Occipital lobe (tissue), 2 donors: Measurements from ENCODE around the gene ADAMTS18. TPM values are rescaled to one million over a fixed set of nuclear protein-coding genes. Genes with fewer than 3 reads are reported as not detected.

Source experiments
- DNase-seq: peaks from one replicate; lab custom pipeline; 2025; lab: John Stamatoyannopoulos, UW
- total RNA-seq: library from RNA; depleted of rRNA; stranded (reverse); fragments of >200 nt; gene quantifications from one replicate; pipeline ENCODE4 v1.2.3, GENCODE V29; 2014

ADAMTS18 gene
- total RNA-seq, 1 donor from 2014 or later, result 0.31 TPM

DNA sequence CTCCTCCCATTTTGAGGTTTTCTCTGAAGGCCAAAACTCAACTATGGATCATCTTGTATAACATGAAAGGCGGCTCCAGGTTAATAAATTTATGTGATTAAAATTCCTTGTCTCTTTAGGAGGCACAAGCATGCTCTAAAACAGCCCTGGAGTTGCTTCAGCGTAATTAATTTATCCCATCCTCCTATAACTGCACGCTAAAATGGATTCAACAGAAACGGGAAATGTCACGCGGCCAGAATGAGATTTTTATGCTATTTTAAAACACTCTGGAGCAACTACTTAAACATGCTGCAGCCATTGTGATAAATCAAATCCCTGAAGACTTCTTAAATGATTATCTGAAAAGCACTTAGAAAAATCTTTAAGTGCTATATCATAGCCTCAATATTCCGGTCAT lies 106.6 kb downstream of the ADAMTS18 start:
- no peak for DNase-seq

DNA sequence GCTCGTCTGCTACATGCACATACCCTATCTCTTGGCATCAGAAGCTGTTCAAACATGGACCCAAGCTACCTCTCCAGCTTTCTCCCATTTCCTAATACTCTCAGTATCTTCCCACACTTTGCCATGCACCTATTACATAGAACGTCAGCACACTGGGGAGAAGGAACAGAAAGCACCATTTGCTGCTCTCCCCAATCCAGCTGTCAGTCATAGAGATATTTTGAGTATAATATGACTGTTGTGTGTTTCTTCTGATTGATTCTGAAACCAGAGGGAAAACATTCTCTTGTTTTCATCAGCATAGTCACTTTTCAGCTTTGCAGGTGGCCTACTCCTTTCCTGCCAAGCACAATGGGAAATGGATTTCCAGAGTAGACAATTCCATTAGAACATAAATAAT lies 107.1 kb downstream of the ADAMTS18 start:
- no peak for DNase-seq

DNA sequence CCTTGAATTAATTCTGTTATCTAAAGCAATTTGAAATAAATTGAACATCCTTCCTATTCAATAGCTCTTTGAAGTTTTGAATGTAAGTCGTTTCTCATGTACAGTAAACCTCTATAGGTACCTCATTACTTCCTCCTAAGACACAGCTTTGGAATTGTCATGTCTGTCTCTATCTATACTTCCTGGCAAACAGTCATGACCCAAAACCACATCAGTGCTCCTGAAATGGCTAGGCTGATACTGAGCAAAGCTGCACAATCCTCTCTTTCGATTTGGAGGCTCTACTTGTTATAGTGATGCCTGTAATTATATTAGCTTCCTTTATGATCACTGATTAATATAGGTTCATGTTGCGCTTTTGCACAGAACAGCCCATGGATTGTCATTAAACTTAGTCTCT lies 110.1 kb downstream of the ADAMTS18 start:
- no peak for DNase-seq

DNA sequence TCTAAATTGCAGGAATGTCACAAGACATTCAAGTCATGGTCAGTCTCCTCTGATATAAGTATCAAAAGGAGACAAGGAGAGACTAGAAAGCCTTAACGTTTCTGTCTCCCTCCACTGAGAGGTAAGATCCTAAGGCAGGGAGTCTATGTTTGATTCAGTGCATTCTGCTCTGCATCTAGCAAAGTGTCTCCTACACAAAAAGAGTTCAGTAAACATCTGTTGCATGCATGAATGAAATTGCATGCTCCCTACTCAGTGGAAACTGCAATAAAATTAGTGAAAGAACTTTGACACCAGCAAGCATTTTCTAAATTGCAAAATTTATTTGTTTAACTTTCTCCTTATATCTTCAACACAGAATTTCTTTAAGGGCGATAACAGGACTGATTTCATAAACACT lies 111.1 kb downstream of the ADAMTS18 start:
- no peak for DNase-seq

DNA sequence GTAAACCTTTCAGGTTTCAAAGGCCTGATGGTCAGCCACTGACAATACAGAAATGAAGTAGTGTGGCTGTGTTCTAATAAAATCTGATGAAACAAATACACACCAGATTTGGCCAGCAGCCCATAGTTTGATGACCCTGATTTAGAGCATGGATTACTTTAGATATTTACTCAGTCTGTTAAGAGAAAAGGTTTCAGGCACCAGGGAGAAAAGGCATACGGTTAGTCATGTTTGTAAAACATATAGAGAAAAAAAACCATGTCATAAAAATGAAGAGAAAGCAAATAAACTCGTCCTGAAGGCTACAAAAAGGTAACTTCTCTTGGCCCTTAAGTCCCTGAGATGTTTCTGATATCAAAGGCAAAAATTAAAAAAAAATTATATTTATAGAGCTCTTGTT lies 112.1 kb downstream of the ADAMTS18 start:
- no peak for DNase-seq

DNA sequence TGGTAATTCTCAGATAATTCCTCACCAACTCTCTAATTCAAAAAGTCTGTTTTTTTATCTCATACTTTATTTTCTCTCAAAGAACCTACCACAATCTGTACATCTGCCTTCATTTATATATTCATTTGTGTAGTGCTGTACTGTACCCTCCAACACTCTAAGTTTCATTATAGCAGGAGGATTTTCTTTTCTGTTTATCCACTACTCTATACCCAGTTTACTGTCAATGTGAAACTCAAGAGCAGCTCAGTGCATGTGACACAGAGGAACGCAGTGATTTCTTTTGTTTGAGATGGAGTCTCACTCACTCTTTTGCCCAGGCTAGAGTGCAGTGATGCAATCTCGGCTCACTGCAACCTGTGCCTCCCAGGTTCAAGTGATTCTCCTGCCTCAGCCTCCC lies 117.8 kb downstream of the ADAMTS18 start:
- no peak for DNase-seq

DNA sequence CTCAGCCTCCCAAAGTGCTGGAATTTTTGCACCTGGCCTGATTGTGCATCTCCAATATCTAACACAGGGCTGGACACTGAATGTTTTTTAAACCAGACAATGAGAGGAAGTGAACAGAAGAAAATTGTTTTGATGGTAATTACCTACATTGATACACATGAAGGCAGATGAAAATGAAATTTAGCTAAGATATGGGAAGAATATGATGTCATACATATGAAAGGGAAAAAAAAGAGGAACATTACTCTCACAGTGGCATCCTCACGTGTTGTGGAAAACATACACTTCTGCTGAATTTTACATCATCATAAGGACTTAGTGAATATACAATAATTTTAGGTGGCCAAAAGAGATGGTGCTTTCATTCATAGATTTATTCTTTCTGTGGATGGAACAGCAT lies 124.0 kb downstream of the ADAMTS18 start:
- DNase-seq, result no peak

DNA sequence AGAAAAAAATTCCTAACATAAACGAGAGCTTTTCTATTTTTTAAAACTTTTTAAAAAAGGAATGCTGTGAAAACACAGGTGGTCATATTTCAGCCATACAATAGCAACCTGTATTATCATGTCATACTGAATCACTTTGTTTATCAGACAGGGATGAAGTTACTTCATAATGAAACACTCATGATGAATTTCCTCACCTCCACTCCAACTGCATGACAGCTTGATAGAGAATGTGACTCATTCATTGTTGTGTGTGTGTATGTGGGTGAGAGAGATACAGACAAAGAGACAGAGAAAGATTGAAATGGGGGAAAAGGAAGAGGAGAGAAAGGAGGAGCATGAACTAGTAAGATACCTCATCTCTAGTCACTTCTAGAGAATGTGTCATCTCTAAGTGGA lies 126.7 kb downstream of the ADAMTS18 start:
- DNase-seq, result no peak

DNA sequence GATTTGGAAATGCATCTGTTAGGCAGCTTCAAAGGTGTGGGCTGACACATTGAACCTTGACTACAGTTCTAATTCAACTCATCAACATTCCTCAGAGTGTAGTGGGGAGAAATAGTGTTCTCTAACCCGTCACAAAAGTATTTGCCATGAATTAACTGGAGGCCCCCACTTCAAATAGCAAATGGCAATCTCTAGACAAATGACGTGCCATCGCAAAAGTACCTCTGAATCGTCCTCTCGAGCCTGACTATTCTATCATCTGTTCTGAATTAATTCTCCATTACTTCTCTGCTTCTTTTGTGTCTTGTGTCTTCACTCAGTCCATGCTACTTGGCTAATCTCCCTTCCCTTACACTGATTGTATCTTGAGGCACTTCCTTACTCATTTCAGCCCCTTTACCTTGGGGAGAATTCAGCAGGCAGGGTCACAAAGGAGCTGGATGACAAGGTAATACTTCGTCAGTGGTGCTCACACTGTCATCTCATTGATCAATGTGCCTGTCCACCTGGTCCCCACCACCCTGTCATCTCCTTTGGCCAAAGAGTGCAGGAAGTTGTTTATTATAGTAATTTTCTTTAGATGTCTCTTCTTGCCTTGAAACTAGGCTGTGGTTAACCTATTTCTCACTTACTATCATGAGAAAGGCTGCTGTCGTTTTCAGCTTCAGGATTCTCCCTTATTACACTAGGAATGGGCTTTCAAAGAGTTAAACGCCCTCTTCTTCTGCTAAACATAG lies 127.2 kb downstream of the ADAMTS18 start:
- no peak for DNase-seq

DNA sequence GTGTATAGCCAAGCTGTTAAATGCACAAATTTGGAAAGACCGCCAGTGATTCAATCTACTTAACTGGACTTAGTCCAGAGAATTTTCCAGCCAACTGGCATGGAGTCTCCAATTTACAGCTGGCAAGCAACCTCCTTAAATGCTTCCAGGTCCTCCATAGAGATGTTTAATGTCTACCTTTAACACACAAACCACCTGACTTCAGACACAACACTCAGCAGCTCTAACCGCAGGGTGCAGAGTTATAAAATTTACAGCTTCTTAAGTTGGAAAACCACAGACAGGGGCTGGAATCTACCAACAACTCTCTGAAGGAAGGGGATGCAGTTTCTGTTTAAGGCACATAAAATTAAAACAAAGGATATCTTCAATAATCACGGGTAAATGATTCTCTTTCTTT lies 128.8 kb downstream of the ADAMTS18 start:
- DNase-seq, result no peak

DNA sequence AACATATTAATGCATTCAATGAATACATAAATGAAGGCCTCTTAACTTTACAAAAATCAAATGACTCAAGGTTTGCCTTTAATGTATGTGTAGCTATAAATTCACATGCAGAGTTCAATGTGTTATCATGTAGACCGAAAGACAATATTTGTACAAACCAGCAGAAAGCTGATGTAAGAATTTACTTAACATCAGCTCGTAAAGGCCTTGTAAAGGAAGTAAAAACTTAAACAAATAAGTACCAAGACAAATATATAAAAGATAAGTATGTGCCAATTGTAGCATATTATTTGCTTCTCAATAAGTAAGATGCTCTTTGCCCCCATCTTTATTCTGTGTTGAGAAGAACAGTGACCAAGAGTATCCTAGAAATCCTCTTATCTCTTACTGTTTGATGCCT lies 130.0 kb downstream of the ADAMTS18 start:
- no peak for DNase-seq

DNA sequence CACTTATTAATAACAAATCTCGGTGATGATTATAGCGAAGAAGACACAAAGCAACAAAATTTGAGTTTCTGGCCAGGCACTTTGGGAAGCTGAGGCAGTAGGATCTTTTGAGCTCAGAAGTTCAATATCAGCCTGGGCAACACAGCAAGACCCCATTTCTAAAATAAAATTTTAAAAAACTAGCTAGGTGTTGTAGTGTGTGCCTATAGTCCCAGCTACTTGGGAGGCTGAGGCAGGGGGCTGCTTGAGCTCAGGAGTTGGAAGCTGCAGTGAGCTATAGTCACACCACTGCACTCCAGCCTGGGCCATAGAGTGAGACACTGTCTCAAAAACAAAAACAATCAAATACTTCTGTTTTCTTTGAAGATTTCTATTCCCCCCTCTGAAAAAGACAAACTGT lies 130.7 kb downstream of the ADAMTS18 start:
- DNase-seq, result no peak

DNA sequence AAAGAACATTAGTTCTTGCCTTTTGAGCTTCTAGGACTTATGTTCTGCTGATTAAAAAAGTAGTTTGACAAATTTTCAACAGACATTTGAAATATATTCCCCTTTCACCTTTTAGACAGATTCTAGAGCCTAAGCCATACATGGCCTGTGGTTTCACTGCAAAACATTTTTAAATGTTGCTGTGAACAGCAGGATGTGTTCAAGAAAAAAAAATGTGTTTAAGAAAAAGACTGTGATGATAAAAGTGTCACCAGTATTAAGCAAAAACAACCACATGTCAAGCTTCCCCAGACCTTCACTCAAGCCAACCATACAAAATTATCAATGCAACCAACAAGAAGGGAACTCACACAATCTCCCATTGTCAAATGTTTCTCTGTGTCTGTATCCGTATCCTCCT lies 132.2 kb downstream of the ADAMTS18 start:
- no peak for DNase-seq

DNA sequence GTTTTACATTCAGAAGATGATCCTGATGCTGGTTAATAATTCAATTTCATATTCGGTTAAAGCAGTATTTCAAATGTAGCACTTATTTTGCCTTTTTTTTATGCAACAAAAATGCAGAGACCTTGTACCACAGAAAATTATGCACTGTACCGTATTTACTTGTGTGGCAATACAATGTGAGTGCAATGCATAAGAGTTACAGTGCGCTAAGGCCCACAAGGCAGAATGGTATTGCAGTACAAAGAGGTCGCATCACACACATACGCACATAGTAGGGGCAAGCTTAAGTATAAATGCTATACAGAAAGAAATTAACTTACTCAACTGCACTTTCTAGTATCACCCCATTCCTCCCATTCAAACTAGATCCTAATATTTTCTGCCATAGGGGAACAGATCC lies 132.6 kb downstream of the ADAMTS18 start:
- no peak for DNase-seq

DNA sequence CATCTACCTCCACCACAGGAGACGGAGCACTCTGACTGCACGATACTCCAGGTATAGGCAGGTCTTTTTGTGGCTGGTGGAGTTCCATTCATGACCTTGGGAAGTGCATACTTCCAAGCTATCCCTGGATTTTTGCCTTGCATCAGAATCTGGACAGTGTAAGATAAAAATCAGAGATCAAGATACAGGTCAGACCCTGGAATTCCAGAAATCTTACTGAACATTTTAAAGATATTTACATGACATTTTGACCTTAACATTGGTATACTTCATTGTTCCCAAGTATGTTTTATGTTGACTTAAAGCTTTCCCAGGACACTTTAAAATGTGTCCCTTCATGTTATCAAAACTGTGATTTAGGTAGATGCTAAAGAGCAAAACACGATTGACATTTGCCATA lies 134.6 kb downstream of the ADAMTS18 start:
- no peak for DNase-seq

DNA sequence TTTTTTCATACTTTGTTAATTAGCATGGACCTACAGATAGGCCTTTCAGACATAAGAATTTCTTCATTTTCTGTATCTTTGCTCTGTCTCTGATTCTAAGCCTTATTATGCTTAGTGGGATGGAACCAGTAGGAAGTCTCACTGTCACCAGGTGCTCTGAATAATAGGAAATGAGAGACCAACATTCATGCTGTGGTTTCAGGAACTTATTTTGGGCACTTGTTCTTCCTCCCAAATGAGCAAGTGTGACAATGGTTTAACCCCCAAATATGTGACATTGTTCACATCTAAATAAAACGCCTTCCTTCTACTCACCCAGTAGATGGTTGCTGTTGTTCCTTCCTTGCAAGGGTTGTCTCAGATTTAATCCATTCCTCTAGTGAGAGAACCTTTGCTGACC lies 135.4 kb downstream of the ADAMTS18 start:
- DNase-seq, result no peak

DNA sequence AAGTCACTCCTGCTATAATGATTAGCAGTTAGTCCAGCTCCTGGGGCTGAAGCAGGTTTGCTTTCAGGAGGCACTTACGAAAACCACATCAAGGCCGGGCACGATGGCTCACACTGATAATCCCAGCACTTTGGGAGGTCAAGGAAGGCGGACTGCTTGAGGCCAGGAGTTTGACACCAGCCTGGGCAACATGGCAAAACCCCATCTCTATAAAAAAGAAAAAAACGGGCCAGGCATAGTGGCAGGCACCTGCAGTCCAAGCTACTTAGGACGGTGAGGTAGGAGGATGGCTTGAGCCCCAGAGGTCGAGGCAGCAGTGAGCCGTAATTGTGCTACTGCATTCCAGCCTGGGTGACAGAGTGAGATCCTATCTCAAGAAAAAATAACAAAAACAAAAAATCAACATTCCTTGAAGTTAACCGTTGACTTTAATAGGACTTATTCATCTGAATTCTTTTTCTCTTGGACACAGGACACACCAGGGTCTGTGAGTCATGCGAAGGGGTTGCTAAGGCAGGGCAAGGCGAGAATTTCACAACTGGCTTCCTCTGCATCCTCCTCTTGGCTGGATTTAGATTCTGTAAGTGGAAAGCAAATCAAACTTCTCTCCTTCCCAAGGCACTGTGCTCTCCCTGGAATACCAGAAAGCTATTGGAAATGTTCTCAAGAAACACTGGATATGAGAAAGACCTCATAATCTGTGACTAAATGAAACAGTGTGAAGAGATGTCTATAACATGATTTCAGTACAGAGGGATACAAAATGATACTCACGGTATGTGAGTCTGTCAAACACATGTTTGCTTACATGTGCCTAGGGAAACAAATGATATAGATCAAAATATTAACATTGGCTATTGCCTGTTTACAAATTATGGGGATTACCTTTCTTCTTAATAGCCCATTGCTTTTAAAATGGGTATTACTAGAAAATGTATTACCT lies 136.1 kb downstream of the ADAMTS18 start:
- DNase-seq, result no peak

DNA sequence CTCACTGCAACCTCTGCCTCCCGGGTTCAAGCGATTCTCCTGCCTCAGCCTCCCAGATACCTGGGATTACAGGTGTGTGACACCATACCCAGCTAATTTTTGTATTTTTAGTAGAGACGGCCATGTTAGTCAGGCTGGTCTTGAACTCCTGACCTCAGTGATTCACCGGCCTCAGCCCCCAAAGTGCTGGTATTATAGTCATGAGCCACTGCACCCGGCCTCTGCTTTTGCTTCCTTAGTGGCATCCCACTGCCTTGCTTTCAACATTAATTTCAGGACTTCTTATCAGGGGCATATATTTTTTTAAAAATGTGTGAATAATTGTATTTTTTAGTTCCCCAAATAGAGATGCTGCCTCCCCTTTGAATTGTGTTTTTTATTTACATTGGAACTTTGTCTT lies 136.8 kb downstream of the ADAMTS18 start:
- DNase-seq, result no peak

DNA sequence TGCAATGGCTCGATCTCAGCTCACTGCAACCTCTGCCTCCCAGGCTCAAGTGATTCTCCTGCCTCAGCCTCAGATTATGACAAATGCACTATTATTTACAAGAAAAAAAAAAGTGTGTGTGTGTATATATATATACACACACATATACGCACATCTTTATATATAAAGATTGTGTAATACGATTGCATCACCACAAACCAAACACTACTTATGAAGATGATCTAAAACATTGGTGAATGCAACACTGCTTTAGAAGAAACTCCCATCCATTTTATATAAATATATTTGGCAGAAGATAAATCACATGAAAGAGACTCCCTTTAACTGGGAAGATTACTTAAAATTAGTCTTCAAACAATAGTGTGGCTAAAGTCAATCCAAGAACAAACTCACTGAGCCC lies 138.9 kb downstream of the ADAMTS18 start:
- no peak for DNase-seq

DNA sequence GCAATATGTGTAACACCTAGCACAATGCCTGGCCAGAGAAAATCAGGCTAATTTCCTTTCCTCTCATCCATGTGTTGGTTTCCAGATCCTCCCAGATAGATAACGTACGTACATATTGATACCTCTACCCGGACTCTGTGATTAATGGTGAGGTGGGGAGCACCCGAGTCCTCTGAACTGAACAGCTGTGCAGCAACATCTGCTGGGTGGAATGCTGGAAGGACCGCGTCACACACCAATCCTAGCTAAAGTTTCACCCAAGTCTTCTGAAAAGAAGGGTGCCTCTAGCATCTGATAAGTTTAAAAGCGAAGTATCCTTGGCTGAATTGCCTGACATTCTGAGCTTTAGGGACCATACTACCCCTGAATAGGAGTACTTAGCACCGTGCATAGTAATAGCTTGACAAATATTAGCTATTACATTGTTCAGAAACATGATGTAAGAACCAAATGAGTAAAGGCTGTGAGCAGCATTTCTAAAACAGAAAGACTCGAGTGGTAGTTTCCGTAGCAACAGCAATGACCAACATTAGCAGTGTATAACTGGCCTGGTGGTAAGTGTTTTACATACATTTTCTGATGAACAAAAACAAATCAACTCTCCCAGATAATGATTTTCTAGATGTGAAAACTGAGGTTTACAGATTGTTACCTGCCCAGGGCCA lies 144.3 kb downstream of the ADAMTS18 start:
- no peak for DNase-seq

DNA sequence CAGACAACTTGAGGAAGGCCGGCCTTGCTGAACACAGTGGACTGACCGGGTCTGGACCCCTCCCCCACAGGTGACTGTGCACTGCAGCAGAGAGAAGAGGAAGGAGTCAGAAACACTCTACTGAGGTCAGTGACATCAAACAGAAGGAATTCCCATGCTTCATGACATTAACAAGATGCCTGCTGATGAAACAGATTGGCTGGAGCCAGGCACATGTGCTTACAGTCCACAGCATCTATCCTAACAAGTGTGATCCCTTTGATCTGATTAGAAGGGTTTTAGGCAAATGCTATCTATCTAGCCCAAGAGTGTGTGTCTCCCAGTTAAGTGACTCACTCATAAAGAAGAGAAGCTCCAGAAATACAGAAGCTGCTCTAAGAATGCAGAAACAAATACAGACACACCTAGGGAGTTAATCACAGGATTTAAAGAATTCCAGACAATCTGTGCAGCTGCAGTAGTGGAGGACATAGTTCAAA lies 145.5 kb downstream of the ADAMTS18 start:
- no peak for DNase-seq

DNA sequence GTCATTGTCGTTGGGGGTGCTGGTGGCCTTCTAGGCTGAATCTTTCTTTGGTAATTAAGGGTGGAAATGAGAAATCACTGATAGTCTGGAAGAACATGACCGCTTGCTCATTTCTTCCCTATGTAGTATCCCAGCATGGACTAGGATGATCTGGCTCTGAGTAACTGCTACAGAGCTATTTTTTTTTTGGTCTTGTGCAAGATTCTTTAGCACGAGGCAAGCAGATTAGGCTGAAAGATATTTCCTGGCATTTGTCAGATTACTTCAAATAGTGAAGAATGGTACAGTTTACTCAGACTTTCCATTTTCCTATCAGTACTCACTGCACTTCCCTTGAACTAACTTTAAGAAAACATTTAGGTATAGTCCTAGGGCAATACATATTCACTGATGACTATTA lies 146.6 kb downstream of the ADAMTS18 start:
- no peak for DNase-seq
